Left hindlimb (tissue), 1 donor: ENCODE results near the gene GPR143.

Experiments used
- DNase-seq: peaks from one replicate; pipeline ENCODE4 v3.0.0-alpha.2; 2018

GPR143 gene

GRCh38 chrX:9767375-9767774, 1.7 kb upstream of the GPR143 start:
- no peak for DNase-seq

DNA sequence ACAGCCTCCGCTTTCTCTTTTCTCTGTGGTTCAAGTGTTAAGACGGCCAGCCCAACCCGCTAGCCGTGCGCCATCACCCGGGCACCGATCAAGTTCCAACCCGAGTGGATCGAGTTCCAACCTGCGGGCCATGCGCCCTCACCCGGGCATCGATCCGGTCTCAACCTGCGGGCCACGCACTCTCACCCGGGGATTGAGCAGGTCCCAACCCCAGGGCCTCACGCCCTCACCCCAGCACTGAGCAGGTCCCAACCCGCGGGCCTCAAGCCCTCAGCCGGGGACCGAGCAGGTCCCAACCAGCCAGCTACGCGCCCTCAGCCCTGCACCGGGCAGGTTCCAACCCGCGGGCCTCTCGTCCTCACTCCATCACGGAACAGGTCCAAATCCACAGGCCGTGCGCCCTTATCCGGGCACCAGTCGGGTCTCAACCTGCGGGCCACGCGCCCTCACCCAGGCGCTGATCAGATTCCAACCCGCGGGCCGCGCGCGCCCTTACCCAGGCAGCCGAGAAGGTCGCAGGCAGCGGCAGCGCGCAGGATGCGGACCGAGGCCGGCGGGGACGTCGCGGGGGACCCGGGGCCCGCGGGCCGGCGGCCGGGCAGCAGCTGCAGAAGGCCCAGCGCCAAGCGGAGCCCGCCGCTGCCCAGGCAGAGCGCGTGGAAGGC, 443 bp downstream of the GPR143 start:
- DNase-seq, result no peak

- DNase-seq, result no peak
Measured at GRCh38 chrX:9759337-9759736, 6.3 kb downstream of the GPR143 start.

DNA sequence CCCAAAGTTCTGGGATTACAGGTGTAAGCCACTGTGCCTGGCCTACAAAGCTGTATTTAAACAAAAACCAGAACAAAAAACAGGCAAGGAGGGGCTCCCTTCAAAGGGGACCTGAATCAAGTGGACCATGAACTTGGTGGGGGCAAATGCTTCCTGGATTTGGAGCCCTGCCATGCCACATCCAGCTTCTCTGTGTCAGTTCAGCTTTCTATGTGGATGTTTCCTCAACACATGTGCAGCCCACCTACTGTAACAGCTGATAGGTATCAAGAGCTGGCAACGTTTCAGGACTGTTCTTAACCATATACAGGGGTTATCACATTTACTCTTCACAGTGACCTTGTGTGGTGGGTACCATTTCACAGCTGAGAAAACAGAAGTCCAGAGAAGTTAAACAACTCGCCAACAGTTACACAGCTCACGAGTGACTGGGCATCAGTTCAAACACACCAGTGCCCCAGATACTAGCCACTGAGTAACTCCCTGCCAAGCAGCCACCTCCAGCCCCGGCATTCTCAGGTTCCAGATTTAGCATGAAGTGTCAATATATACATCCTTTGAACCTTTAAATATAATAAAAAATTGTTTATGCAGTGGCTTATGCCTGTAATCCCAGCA, 7.5 kb downstream of the GPR143 start:
- no peak for DNase-seq

DNA sequence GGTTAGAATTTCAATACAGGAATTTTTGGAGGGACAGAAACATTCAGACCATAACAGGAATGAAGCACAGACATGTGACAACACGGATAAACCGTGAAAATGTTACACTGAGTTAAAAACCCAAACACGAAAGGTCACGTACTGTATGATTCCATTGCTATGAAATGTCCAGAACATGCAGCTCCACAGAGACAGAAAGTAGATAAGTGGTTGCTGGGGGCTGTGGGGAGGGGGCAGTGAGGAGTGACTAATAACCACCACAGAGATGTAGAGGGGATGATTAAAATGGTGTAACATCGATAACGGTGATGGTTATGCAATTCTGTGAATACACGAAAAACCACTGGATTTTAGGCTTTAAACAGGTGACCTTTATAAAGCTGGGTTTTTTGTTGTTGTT, 8.3 kb downstream of the GPR143 start:
- DNase-seq, result no peak

- DNase-seq, result no peak
Measured at GRCh38 chrX:9749146-9749692, 16.4 kb downstream of the GPR143 start.

- no peak for DNase-seq
Measured at GRCh38 chrX:9747644-9748043, 18.0 kb downstream of the GPR143 start.

GRCh38 chrX:9746148-9746888, 19.3 kb downstream of the GPR143 start:
- DNase-seq, result no peak

DNA sequence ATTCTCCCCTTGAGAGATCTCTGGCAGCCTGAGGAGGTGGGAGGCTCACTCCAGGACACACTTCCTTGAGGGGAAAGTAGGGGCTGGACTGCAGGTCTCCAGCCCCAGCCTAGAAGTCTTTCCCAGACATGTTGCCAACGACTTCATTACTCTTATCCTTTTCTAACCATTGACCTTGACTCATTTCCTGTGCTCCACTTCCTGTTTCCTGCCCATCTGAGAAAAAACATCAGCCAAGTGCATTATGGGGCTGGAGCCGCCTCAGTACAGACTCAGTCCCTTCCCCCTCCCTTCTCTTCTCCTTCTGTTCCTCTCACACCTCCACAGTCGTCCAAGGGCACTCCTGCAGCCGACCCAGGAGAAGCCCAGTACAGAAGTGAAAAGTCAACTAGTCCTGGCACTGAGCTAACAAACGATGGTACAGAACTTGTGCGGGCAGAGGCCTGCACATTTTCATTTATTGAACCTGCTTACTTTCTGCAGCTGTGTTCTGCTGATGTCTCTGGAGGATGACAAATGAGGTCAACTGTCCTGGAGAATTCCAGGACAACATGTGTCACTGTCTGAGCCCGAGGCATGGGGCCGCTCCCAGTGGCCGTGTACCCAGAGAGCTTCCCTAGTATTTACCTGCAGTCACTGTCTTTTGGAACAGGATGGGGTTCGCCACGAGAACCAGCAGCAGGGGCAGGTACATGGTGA, 20.1 kb downstream of the GPR143 start:
- DNase-seq, result no peak

GRCh38 chrX:9739130-9739529, 26.5 kb downstream of the GPR143 start:
- DNase-seq, result no peak

DNA sequence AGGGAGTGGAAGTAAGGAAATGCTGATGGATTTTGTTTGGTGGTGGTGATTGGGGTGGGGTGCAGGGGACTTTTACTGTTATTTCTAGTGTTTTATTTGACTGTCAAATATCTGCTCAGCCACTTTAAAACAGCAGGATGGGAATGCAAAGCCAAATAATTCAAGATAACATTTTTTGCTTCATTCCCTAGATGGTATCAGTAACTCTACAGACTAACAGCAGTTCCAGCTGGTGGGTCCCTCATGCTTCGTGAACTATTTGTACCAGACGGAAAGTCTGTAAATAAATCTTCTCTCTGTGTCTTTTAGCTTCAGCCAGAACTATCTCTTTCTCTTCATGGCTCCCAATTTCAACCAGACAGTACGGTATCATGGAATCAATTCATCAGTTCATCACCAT, 27.5 kb downstream of the GPR143 start:
- DNase-seq, result no peak

DNA sequence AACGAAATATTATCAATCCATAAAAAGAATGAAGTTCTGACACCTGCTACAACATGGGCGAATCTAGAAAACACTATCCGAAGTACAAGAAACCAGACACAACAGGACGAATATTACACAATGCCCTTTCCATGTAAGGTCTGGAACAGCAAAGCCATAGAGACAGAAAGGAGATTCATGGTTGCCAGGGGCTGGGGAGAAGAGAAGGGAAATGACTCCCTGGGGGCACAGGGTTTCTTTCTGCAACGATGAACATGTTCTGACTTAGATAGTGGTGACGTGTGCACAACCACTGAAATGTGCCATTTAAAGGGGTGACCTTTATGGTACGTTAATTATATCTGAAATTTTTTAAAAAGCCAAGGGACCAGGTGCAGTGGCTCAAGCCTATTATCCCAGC, 28.3 kb downstream of the GPR143 start:
- DNase-seq, result no peak

- no peak for DNase-seq
Measured at GRCh38 chrX:9730752-9731151, 34.9 kb downstream of the GPR143 start.

DNA sequence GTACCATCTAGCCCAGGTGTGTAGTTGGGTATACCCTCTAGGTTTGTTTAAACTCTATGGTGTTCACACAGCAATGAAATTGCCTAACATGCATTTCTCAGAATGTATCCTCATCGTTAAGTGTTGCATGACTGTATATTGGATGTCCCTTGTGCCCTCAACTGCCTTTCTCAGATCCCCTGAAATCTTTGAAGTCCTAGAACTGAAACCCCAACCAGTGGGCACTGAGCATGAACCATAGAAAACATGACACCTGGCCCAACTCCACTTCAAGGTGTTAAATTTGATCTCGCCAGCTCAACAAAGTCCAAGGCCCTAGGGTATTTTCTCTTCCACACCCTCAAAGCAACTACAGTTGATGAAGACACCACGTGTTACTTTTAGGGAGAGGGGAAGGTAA, 35.6 kb downstream of the GPR143 start:
- DNase-seq, result no peak

GRCh38 chrX:9729171-9729885, 36.3 kb downstream of the GPR143 start:
- DNase-seq, result no peak

DNA sequence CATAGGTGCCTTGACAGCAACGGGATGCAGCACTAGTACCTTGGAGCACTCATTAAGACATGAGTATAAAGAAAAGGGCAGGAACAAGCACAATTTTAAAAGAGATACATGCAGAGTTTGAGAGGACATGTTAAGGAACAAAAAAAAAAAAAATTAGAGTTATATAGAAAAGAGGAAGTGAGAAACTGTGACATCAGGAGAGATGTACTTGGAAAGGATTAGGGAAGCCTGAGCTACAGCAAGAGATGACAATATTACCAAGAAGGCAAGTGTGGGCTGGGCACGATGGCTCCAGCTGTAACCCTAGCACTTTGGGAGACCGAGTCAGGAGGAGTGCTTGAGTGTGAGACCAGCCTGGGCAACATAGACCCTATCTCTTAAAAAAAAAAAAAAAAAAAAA, 37.4 kb downstream of the GPR143 start:
- DNase-seq, result no peak

DNA sequence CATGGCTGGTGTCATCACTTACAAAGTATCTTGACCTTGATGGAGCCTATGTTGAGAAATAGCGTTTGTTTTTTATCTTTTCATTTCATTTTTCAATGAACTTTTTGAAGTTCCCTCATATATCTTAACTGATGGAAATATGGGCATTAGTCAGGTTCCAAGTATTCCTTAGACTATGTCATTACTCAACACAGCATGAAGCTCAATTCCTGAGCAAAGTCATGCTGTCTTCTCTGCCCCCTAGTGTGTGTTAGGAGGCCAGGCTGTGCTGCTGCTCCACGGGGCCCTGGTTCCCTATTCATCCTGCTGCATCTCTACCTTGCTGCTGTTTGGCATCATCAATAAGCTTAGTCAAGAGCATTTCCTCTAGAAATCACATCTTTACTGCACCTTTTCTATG, 40.9 kb downstream of the GPR143 start:
- no peak for DNase-seq

DNA sequence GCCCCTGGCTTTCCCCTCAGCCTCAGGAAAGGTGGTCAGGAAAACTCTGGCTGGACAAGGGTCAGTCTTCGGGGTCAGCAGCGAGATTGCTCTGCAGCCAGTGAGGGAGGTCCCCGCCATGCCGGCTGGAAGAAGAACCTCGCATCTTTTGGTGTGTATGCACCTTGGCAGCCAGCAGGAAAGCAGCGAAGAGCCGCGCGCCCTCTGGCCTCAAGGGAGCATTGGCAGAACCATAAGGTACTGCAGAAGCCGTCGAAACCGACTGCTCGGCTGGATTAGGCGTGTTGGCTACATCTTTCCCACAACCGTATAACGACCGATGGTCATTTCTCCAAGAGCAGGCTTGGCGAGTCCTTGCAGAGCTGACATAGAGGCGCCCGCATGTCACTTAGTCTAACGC, 48.3 kb downstream of the GPR143 start:
- no peak for DNase-seq

GRCh38 chrX:9710332-9710731, 55.3 kb downstream of the GPR143 start:
- no peak for DNase-seq

DNA sequence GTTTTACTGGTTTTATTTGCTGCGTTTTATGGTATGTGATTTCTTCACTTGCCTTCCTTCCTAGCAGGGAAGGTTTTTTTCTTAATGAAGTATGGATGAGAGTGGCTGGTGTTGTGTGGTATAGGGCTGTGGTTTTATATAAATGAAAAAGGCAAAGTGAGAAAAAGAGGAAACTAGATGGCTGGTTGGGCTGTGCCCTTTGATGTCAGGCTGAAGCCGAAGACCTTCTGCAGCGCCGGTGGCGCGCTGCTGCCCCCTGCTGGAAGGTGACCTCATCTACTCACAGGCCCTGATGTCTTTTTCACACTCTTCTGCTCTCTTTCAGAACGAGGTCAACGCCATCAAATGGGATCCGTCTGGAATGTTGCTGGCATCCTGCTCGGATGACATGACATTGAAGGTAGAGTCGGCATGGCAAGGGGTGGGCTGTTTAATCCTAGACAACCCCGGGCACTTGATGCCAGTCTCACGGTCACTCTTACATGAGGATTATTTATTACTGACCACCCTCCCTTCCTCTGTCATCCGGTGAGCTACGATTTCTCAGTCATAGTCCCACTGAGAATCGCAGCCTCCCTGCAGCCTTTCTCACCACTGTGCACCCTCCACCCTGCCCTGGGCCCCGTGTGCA, 56.6 kb downstream of the GPR143 start:
- DNase-seq, result peak; percentile 82

DNA sequence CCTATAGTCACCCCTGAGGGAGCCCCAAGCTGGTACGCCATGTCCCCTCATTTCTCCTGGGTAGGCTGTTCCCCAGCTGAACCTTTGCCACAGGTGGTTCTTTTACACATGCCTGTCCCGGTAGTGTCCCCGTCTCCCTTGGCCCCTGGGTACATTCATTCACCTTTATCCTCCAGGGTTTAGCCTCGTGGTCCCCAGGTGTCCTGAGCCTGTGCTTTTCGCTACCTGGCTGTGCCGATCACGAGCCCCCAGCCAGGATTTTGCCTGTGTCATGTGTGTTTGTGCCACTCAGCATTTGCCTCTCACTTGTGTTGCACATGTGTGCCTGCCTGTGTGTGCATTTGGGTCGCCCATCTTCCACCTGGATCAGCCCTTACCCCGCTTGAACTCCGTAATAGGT, 57.6 kb downstream of the GPR143 start:
- no peak for DNase-seq
